ENCODE results near the gene CCNQ.

The CCNQ gene

DNA sequence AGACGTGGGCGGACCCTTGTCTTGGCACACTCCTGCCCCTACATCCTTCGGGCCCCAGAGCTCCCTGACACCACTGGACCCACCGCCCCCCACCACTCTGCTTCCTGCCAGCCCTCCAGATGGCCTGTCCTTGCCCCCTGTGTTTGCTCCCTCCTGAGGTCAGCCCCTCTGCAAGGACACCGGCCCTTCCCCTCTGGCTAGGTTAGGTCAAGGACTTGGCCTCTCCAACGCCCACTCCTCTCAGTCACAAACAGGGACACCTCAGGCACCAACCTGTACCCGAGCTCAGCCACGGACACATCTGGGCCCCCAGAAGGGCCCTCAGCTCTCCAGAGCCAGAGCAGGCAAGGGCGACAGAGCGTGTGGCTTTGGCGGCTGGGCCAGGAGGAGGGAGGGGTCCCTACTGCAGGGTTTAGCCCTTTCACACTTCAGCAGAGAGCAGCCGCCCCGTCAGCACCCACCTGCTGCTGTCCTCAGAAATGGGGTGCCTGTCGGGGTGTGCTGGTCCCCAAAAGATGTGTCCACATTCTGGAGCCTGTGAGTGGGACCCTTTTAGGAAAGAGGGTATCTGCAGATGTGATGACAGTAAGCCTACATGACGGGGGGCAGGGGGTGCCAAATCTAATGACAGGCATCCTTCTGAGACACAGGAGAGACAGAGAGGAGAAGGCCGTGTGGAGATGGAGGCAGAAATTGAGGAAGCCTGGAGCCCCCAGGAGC, 24.5 kb upstream of the CCNQ start:
- no peak for DNase-seq

DNA sequence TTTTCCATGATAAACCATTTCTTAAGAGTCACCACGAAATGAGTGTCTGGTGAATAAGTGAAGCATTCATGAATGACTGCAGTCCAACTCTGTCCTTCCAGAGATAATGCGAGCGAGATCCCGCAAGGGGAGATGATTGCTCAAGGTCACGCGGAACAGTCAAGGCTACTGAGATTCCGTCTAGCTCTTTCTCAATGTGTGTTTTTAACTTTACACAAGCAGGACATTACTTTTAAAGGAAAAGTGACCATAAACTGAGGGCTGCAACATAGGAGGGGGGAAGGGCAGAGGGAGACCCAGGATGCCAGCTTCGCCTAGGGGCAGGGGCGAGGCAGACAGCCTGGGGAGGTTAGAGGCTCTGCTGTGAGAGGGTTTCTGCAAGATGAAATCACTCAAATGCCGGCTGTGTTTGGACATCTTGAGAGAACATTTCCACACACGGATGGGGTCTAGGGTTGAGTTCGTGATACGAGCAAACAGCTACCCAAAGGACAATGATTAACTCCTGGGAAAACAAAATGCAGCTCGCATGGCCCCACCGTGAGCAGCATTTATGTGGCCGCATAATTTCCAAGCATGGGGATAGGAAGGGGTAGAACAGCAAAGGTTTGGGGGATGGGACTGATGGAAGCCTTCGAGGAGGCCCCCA, 23.8 kb upstream of the CCNQ start:
- no peak for DNase-seq

DNA sequence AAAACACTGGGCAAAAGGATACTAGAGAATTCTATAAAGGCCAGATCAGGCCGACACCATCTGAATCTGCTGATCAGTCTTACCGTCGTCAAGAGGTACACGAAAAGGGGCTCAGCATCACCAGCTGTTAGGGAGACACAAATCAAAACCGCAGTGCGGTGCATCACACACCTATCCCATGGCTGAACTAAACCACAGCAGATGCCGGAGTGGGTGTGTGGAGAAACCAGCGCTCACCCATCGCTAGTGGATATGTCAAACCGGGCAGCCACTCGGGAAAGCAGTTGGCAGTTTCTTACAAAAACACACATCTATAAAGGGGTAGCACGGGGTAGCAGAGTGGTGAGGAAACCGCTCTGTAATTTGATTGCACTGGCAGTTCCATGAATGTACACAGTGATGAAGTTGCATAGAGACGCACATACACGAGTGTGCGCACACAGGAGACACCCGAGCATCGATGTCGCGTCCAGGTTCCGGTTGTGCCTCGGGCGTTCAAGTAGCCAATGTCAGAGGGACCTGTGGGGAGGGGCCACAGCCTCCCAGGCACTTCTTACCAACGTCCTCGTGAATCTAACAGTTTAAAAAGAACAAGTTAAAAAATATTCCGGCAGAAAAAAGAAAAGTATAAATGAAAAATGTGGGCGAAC, 23.1 kb upstream of the CCNQ start:
- no peak for DNase-seq

DNA sequence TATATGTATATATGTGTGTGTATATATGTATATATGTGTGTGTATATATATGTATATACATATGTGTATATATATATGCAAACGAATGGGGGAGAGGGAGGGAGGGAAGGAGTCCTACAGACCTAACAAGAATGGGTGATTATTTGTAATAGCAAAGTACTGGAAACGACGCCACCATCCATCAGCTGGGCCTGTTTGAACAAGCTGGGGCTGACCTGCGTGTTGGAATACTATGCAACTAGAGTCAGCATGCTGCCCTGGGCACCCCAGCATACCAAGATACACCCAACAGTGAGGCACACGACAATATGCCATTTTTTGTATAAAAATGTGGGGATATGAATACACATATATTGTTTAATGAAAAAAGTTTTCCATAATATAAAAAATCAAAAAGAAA, 21.6 kb upstream of the CCNQ start:
- DNase-seq, result no peak

DNA sequence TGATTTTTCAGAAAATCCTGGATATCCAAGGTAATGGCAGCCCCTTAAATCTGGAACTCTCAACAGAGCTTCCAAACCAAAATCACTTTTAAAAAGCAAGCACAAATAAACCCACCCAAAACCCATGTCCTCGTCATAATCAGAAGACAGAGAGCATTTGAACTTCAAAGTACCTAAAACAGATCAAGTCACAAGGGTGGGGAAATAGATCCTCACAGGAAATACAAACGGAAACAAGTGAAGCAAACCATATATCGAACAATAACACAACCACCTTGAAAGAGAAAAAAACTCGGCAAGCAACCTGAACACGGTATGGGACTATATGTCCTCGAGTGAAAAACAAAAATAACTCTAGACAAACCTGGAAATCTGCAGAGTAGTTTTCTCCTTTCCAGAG, 15.9 kb upstream of the CCNQ start:
- DNase-seq, result no peak

DNA sequence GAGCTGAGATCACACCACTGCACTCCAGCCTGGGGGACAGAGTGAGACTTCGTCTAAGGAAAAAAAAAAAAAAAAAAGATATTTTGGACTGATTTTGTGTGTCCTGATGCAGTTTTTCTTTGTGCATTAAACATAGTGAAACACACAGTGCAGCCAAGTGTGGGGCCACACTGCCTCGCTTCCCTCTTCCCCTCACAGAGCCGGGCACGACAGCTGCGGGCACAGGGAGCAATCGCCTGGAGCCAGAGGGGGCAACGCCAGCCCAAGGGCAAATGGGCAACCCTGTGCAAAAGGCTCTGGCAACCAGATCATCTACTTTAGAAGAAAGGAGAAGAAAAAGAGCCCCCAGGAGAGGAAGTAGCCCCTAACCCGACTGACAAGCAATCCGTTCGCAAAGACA, 13.5 kb upstream of the CCNQ start:
- no peak for DNase-seq

DNA sequence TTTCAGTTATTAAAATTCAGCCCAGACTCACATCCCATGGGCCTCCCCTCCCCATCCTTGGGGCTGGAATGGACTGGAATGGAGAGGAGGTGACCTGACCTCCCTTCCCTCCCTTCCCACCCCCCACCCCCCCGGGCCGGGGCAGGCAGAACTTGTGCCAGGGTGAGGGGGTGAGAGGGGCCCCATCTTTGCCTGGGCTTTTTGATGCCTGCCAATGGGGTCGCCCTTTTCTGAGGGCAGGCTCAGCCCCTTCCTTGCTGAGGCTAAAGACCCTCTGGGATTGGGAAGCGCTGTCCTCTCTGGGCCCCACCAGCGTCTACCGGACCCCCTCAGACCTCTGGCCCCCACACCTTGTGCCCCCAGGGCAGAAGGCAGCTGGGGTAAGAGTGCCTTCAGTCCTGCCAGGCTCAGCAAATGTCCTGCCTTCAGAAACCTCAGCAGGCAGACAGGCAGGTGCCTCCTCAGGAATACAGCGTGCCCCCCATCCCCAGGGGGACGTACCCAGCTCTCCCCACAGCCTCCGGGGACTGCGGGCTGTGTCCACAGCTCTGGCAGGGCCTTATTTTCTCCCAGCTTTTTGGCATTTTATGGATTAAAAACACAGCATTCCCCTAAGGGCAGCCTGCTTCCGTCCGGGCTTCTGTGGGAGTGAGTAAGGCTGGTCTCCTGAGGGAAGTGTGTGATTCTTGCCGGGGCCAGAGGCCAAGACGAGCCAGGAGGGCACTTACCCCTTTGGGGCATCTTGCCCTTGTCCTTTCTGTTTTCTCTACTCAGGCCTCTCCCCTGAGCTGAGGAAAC, 12.6 kb upstream of the CCNQ start:
- DNase-seq, result no peak

DNA sequence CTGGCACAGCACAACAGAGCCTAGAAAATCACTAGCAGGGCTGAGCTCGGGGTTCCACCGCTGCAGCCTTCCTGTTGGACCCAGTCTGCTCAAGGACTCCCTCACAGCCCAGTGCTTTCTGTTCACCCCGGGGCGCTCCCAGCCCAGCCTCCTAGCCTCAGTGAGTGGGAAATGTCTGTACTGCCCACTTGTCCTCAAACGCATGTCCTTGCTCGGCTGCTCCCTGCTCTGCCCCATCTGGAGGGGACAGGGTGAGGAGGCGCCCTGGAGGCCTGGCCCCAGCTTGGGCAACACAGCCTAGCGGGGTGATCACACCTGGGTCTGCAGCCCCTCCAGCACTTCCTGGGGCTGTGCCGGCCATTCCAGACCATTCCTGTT, 11.9 kb upstream of the CCNQ start:
- DNase-seq, result peak in 4 of 58 donors; percentile 25 to 51 (median 44)

DNA sequence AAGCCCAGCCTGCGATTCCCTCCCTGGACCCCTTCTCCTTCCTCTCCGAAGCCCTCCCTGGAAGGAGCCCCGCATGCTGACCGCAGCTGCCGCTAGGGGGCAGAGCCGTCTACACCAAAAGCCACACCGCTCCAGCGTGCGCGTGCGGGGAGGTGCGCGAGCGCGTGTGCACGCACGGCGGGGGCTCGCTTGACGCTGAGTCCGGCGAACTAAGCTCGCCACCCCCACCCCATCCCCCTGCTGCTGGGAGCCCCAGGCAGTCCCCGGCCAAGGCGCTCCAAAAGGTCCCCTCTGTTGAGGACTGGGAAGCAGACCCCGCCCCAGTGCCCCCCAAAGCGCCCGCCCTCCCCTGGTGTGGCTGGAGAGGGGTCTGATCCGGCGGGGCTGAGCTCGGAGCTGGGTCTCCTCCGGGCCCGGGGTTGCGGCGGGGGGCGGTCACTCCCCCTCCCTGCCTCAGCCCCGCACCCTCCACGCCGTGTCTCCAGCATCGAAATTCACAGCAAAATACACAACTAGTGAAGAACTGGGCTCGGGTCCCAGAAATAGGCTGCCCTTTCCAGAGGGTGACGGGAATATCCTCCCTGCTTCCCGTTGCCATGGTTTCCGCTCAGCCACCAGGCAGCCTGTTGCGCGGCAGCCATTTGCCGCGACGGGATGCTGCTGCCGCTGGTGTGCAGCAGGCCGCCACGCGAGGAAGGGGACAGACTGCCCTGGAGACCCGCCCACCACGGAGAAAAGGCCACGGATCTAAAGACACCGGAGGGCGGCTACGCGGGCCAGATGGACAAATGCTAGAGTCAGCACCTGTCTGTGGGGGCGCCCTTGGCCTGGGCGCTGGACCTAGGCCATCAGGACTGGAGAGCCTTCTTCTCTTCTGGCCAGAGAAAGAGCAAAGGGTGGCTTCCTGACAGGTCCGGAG, 11.2 kb upstream of the CCNQ start:
- peak in 57 of 58 donors; percentile 2 to 86 (median 64) for DNase-seq

DNA sequence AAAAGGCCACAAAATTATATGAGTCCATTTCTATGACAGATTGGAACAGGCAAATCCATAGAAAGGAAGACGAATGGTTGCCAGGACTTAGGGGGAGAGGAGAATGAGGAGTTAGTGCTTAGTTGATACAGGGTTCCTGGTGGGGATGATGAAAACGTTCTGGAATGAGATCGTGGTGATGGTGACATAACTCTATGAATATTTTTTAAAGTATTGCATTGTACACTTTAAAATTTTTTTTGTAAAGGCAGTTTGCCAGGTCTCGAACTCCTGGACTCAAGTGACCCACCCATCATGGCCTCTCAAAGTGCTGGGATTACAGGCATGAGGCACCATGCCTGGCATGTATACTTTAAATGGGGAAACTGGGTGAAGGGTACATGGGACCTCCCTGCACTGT, 9.9 kb upstream of the CCNQ start:
- no peak for DNase-seq

DNA sequence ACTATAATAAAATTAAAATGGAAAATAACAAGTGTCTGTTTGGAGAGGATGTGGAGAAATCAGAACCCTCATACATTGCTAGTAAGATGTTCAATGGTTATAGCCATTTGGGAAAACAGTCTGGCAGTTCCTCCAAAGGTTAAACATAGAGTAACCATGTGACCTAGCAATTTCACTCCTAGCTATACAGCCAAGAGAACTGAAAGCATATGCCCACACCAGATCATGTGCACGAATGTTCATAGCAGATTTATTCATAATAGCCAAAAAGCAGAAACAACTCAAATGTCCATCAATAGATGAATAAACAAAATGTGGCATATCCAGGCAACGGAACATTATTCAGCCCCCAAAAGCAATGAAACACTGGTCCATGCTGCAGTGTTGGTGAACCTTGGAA, 9.4 kb upstream of the CCNQ start:
- DNase-seq, result no peak

DNA sequence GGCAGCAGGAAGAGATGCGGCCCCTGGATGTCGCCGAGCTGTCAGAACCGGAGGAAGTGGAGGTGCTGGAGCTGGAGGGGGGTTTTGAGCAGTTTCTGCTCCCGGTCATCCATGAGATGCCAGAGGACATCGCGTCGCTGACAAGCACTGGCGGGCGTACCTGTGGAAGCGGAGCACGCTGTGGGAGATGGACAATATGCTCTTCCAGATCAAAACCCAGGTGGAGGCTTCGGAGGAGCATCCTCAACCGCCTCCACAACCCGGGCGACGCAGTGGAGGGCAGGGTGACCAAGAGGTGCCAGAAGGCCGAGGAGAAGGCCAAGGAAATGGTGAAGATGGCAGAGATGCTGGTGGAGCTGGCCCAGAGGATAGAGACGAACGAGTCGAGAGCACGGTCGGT, 7.6 kb upstream of the CCNQ start:
- DNase-seq, result no peak

DNA sequence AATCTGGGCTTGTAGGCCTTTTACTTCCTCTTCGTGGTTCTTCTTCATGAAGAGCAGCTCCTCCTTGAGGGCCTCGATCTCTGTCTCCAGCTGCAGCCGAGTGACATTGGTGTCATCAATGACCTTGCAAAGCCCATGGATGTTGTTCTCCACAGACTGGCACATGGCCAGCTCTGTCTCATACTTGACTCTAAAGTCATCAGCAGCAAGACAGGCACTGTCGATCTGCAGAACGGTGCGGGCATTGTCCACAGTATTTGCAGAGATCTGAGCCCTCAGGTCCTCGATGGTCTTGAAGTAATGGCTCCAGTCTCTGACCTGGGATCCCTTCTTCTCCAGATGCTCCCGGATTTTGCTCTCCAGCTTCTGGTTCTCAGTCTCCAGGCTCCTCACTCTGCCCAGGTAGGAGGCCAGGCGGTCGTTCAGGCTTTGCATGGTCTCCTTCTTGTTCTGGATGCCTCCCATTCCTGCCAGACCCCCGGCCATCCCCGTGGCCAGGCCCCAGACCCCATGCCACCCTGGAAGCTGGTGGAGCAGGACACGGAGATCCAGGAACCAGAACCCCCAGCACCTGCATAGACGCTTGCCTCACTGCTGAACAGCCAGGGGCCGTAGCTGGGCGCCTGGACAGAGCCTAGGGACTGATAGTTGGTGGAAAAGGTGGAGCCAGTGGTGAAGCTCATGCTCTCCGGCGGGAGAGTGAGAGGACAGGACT, 5.9 kb upstream of the CCNQ start:
- DNase-seq, result peak in 1 of 58 donors; percentile 19

DNA sequence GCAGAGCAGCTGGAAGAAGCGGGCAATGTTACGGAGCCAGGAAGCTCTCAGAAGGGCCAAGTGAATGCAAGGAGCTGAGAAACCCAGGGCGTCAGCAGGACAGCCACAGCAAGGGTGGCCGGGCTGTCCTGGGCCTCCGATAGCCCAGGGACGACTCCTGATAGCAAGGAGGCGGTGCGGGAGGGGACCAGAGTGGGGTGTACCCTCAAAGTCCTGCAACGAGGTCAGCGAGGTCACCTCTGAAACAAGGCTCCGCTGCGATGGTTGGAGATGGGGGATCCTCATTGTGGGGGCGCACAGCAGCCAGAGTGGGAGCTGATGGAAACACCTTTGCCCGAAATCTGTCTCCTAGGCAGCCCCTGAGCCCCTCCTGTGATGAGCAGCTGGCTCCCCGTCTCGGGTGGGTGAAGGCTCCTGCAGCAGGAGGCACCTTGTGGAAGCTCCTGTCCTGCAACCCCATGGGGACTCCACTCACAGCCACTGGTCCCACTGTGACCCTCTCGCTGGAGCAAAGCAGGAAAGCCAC, 4.3 kb upstream of the CCNQ start:
- no peak for DNase-seq

DNA sequence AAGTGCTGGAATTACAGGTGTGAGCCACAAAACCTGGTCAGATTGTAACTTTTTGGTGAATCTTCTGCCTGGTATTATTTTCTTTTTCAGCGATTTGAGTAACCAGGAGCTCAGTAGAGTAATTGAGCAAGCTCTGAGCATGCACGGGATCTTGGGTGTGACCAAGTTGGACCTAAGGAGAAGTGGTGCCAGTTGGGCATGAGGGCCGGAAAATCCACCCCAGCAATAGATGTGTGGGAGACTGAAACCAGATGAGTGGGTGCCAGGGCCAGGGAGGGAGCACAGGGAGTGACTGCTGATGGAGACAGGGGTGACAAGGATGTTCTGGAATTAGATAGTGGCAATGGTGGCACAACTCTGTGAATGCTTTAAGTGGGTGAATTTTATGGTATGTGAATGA, 3.7 kb upstream of the CCNQ start:
- no peak for DNase-seq

DNA sequence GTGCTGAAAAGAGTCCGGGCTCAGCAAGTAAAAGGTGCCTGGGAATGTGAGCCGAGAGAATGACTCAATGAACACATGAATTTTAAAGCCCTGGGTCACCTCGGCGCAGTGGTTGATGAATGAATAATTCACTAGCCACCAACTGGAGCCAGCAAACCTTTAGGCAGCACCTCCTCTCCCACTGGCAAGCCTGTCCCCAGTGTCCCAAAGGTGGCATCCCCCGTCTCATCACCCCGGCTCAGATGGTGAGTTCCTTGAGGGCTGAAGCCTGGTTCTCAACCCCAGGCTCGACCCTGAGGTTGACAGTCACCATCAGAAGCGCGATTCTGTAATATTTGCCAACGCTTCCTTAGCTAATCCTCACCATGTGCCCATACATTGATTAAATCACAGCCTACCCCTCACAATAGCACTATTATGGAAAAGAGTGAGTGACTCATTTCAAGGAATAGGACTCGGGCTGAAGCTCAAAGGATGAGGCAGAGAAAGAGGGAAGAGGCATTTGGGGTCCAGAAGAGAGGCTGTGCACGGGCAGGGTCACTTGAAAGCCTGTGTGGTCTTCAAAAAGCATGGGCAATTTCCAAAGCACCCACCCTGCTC, 2.7 kb upstream of the CCNQ start:
- DNase-seq, result no peak

DNA sequence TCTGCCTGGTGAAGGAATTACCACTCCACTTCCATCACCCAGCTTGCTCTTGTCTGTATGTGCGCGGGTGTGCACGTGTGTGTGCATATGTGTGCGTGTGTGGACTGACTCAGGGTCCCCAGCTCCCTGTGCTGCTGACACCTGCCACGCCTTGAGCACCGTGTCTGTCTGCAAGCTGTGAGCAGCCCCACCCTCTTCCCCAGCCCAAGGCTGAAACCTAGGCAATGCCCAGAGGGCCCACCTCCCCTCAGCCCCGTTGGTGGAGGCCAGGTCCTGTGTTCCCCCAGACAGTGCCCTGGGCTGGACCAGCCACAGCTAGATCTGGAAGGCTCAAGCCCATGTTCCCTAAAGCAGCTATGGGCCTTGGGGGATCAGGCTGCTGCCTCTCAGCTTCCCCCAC, 2.0 kb upstream of the CCNQ start:
- no peak for DNase-seq

DNA sequence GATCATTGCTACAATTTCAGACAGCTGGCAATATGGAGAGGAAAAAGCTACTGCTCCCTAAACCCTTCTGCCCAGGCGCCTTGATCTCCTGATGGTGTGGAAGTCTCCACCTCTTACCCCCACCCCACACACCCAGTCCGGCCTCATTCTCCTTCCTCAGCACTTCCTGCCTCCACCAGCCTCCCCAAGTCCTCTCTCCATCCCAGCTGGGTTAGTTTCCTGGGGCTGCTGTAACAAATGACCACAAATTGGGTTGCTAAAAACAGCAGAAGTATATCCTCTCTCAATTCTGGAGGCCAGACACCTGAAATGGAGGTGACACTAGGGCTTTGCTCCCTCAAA, 1.1 kb upstream of the CCNQ start:
- DNase-seq, result no peak

DNA sequence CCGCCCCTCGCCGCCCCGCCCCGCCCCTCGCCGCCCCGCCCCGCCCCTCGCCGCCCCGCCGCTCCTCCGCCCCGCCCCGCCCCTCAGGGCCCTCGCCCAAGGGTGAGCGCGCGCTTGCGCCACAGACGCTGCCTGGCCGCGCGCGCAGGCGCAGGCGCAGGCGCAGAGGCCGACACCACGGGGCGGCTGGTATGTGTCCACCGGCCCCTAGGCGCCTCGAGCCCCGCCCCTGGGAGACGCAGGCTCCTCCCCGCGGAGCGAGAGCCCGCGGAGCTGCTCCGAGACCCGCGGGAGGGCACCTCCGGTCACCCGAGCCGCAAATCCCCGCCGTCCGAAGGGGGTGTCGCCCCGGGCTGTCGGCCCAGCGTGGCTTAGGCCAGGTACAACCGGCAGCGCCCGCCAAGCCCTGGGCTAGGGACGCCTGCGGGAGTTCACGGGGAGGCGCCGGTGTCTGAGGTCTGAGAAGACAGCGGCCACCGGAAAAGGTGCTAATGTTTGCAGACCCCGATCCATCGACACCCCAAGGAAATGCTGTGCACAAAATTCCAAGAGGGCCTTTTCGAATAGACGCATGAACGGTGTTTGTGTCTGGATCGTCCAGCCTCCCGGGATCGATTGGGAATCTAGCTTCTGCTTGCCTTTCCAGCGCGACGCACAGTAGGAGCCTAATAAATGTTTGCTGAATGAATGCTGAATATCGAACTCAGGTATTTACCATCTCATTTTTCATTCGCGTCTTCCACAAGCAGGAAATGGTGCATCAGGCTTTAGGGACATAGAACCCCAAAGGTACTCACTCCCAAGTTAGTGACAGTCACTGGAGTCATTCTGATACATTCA, 473 bp upstream of the CCNQ start:
- DNase-seq, result peak in 57 of 58 donors; percentile 10 to 87 (median 74)

Measured in anterior cingulate cortex (tissue), 58 donors.